HepG2 (cell line): ENCODE measurements around the gene FCRLA. TPM values are rescaled to one million over a fixed set of nuclear protein-coding genes. Genes with fewer than 3 reads are reported as not detected.

Experiments
- CC2D1A ChIP-seq: sonication (generic); formaldehyde crosslinking; IDR thresholded peaks from 2 replicates; pipeline ENCODE4 v1.8.1; 2023; ENCODE audit warnings: mild to moderate bottlenecking, missing genetic modification reagents
- CEBPB ChIP-seq: IDR thresholded peaks from 2 replicates; pipeline ENCODE4 v1.6.1; 2011; ENCODE audit warnings: low read depth, low read length, improper control_type of control experiment, borderline replicate concordance
- NPAS2 ChIP-seq: sonication (generic); formaldehyde crosslinking; IDR thresholded peaks from 2 replicates; pipeline ENCODE4 v1.8.0; 2022; ENCODE audit warnings: mild to moderate bottlenecking, missing genetic modification reagents, borderline replicate concordance
- PTBP1 ChIP-seq: fragments of 200-400 bp; formaldehyde crosslinking; IDR thresholded peaks from 2 replicates; pipeline ENCODE4 v1.6.1; 2018; ENCODE audit warnings: low read length, low read depth; ENCODE audit not compliant: poor library complexity, severe bottlenecking
- SNRNP70 ChIP-seq: fragments of 200-400 bp; formaldehyde crosslinking; IDR thresholded peaks from 2 replicates; pipeline ENCODE4 v1.6.1; 2017; ENCODE audit warnings: mild to moderate bottlenecking, low read depth, low read length, moderate library complexity
- SOX5 ChIP-seq: IDR thresholded peaks from 2 replicates; pipeline ENCODE4 v1.6.1; 2016; ENCODE audit warnings: borderline replicate concordance
- TRIM22 ChIP-seq: fragments of 450-650 bp; IDR thresholded peaks from 2 replicates; pipeline ENCODE4 v1.6.1; 2017
- ZBTB21 ChIP-seq: sonication (generic); formaldehyde crosslinking; IDR thresholded peaks from 2 replicates; pipeline ENCODE4 v1.4.0; 2020; ENCODE audit warnings: missing genetic modification reagents
- ZNF232 ChIP-seq: sonication (generic); formaldehyde crosslinking; IDR thresholded peaks from 2 replicates; pipeline ENCODE4 v1.4.0; 2020; ENCODE audit warnings: missing genetic modification reagents, borderline replicate concordance
- ZNF260 ChIP-seq: sonication (generic); formaldehyde crosslinking; IDR thresholded peaks from 2 replicates; pipeline ENCODE4 v1.4.0; 2020; ENCODE audit warnings: missing genetic modification reagents, low read depth, mild to moderate bottlenecking, borderline replicate concordance
- ZNF674 ChIP-seq: sonication (generic); formaldehyde crosslinking; IDR thresholded peaks from 2 replicates; pipeline ENCODE4 v1.5.0; 2020; ENCODE audit warnings: low read depth, mild to moderate bottlenecking, missing genetic modification reagents
- ZNF740 ChIP-seq: sonication (generic); formaldehyde crosslinking; IDR thresholded peaks from 2 replicates; pipeline ENCODE4 v1.4.0; 2020; ENCODE audit warnings: missing genetic modification reagents
- ZNF775 ChIP-seq: sonication (generic); formaldehyde crosslinking; IDR thresholded peaks from 2 replicates; pipeline ENCODE4 v1.4.0; 2020; ENCODE audit warnings: missing genetic modification reagents, mild to moderate bottlenecking, moderate library complexity, borderline replicate concordance
- ZNF777 ChIP-seq: sonication (generic); formaldehyde crosslinking; IDR thresholded peaks from 2 replicates; pipeline ENCODE4 v1.4.0; 2020; ENCODE audit warnings: missing genetic modification reagents
- polyA plus RNA-seq, 8 experiments: library from polyadenylated mRNA; depleted of rRNA in 3 of 8; stranded (reverse) in 7 of 8; unstranded in 1 of 8; fragments of >200 nt; fragmentation: Illumina TruSeq in 4 of 8; extraction: Trizol in 4 of 8; gene quantifications; 2 replicates each; pipeline versions ENCODE4 v1.2.1 to v1.2.3, GENCODE V29; 2011 to 2016; ENCODE audit warnings: low read depth in 4 of 8, missing spikeins in 1 of 8, mixed read lengths in 1 of 8; ENCODE audit not compliant: insufficient read depth in 1 of 8
- total RNA-seq, 5 experiments: library from RNA; depleted of rRNA; stranded (reverse); fragments of >200 nt; fragmentation: Illumina TruSeq; extraction: Trizol; gene quantifications; 2 replicates each; pipeline ENCODE4 v1.2.3, GENCODE V29; 2016; ENCODE audit warnings: low read depth in 1 of 5
- TF ChIP-seq, protein P1 (sequence below): sonication (generic); formaldehyde crosslinking; IDR thresholded peaks from 2 replicates; pipeline ENCODE4 v1.4.0; 2020; ENCODE audit warnings: missing genetic modification reagents, borderline replicate concordance
- TF ChIP-seq, protein P2 (sequence below): sonication (generic); formaldehyde crosslinking; IDR thresholded peaks from 2 replicates; pipeline ENCODE4 v1.5.1; 2020; ENCODE audit warnings: mild to moderate bottlenecking, missing genetic modification reagents, moderate library complexity
- TF ChIP-seq, protein P3 (sequence below): sonication (generic); formaldehyde crosslinking; IDR thresholded peaks from 2 replicates; pipeline ENCODE4 v1.4.0; 2020; ENCODE audit warnings: missing genetic modification reagents

Gene FCRLA
- total and polyA plus RNA-seq, 2 of the 13 experiments (the other 11 are each of a cell fraction or from before 2014, with no cell fraction given) = not detected

DNA sequence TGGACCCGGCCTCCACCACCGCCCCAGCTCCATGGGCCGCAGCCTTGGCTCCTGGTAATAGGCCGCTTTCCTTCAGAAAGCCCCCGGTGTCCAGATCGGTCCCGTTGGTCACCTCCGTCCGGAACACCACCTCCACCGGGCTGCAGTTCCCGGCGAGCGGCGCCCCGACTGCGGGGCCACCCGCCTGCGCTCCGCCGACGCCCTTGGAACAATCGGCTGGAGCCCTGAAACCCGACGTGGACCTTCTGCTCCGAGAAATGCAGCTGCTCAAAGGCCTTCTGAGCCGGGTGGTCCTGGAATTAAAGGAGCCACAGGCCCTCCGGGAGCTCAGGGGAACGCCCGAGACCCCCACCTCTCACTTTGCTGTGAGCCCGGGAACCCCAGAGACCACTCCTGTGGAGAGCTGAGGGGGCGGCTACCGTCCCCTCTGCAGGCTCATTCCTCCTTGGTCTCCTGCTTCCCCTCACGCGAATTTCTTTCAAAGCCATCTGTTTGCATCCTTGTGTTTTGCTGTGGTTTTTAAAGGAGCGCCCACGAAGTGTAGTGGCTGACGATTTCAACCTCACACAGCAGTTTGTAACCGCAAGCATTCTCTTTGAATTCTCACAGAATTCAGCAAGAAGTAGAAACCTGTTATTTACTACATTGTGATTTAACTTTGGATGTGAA, 20.4 kb downstream of the FCRLA start (continued):
- TF ChIP-seq, protein P1, sequence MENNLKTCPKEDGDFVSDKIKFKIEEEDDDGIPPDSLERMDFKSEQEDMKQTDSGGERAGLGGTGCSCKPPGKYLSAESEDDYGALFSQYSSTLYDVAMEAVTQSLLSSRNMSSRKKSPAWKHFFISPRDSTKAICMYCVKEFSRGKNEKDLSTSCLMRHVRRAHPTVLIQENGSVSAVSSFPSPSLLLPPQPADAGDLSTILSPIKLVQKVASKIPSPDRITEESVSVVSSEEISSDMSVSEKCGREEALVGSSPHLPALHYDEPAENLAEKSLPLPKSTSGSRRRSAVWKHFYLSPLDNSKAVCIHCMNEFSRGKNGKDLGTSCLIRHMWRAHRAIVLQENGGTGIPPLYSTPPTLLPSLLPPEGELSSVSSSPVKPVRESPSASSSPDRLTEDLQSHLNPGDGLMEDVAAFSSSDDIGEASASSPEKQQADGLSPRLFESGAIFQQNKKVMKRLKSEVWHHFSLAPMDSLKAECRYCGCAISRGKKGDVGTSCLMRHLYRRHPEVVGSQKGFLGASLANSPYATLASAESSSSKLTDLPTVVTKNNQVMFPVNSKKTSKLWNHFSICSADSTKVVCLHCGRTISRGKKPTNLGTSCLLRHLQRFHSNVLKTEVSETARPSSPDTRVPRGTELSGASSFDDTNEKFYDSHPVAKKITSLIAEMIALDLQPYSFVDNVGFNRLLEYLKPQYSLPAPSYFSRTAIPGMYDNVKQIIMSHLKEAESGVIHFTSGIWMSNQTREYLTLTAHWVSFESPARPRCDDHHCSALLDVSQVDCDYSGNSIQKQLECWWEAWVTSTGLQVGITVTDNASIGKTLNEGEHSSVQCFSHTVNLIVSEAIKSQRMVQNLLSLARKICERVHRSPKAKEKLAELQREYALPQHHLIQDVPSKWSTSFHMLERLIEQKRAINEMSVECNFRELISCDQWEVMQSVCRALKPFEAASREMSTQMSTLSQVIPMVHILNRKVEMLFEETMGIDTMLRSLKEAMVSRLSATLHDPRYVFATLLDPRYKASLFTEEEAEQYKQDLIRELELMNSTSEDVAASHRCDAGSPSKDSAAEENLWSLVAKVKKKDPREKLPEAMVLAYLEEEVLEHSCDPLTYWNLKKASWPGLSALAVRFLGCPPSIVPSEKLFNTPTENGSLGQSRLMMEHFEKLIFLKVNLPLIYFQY (CRISPR knock-in tag) = no peak
- TF ChIP-seq, protein P2, sequence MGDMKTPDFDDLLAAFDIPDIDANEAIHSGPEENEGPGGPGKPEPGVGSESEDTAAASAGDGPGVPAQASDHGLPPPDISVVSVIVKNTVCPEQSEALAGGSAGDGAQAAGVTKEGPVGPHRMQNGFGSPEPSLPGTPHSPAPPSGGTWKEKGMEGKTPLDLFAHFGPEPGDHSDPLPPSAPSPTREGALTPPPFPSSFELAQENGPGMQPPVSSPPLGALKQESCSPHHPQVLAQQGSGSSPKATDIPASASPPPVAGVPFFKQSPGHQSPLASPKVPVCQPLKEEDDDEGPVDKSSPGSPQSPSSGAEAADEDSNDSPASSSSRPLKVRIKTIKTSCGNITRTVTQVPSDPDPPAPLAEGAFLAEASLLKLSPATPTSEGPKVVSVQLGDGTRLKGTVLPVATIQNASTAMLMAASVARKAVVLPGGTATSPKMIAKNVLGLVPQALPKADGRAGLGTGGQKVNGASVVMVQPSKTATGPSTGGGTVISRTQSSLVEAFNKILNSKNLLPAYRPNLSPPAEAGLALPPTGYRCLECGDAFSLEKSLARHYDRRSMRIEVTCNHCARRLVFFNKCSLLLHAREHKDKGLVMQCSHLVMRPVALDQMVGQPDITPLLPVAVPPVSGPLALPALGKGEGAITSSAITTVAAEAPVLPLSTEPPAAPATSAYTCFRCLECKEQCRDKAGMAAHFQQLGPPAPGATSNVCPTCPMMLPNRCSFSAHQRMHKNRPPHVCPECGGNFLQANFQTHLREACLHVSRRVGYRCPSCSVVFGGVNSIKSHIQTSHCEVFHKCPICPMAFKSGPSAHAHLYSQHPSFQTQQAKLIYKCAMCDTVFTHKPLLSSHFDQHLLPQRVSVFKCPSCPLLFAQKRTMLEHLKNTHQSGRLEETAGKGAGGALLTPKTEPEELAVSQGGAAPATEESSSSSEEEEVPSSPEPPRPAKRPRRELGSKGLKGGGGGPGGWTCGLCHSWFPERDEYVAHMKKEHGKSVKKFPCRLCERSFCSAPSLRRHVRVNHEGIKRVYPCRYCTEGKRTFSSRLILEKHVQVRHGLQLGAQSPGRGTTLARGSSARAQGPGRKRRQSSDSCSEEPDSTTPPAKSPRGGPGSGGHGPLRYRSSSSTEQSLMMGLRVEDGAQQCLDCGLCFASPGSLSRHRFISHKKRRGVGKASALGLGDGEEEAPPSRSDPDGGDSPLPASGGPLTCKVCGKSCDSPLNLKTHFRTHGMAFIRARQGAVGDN (CRISPR knock-in tag) = peak; percentile 33; the same call in 1 of the 2 replicates
- TF ChIP-seq CEBPB = no peak
- no peak for TF ChIP-seq PTBP1
- no peak for TF ChIP-seq SOX5
- no peak for TF ChIP-seq CC2D1A (CRISPR knock-in tag)
- TF ChIP-seq ZBTB21 = no peak
- no peak for TF ChIP-seq SNRNP70
- no peak for TF ChIP-seq NPAS2 (CRISPR knock-in tag)
- TF ChIP-seq ZNF232 (CRISPR knock-in tag) = no peak
- no peak for TF ChIP-seq ZNF260
- TF ChIP-seq, protein P3, sequence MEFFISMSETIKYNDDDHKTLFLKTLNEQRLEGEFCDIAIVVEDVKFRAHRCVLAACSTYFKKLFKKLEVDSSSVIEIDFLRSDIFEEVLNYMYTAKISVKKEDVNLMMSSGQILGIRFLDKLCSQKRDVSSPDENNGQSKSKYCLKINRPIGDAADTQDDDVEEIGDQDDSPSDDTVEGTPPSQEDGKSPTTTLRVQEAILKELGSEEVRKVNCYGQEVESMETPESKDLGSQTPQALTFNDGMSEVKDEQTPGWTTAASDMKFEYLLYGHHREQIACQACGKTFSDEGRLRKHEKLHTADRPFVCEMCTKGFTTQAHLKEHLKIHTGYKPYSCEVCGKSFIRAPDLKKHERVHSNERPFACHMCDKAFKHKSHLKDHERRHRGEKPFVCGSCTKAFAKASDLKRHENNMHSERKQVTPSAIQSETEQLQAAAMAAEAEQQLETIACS (CRISPR knock-in tag) = no peak
- no peak for TF ChIP-seq TRIM22
- TF ChIP-seq ZNF775 (CRISPR knock-in tag) = no peak
- TF ChIP-seq ZNF777 (CRISPR knock-in tag) = peak; percentile 93
- no peak for TF ChIP-seq ZNF674 (CRISPR knock-in tag)
- no peak for TF ChIP-seq ZNF740 (CRISPR knock-in tag)
